ENCODE results near the gene SLC9A9. TPM values are rescaled to one million over a fixed set of nuclear protein-coding genes. Genes with fewer than 3 reads are reported as not detected.

Gene SLC9A9
- total and polyA plus RNA-seq, 2 donors: 20.5 to 21.2 TPM

- 5% methylated on average over 3 of the region's 3 CpGs for WGBS
- H3K36me3 ChIP-seq (ENCODE audit: control insufficient read depth in 2 of 2, insufficient read depth in 2 of 2, low read length in 1 of 2): peaks cover 0 to 4% of the 10 kb centered on the region in 2 donors
- peak overlapping the region in 1 of 2 donors; percentile 59 for H3K27ac ChIP-seq (ENCODE audit: low read depth in 1 of 2, low read length in 1 of 2)
- DNase-seq (ENCODE audit: low read depth in 6 of 9, low spot score in 9 of 9): peak in 5 of 9 donors; percentile 10 to 62 (median 25)
- H3K4me3 ChIP-seq (ENCODE audit: low read length in 2 of 2): no peak overlapping the region
- H3K4me1 ChIP-seq (ENCODE audit: control insufficient read depth in 2 of 2, insufficient read depth in 2 of 2, low read length in 2 of 2): peaks cover 8 to 11% of the 10 kb centered on the region in 2 donors
- H3K9me3 ChIP-seq (ENCODE audit: control insufficient read depth in 2 of 2, insufficient read depth in 1 of 2, low read length in 1 of 2): no peaks in the 10 kb centered on the region
- no peaks in the 10 kb centered on the region for H3K27me3 ChIP-seq (ENCODE audit: control insufficient read depth in 2 of 2, insufficient read depth in 1 of 2, low read length in 1 of 2)
These were observed 485.0 kb downstream of the SLC9A9 start for GRCh38 chr3:143363276-143363675.

GRCh38 chr3:143362115-143362991 lies 485.9 kb downstream of the SLC9A9 start:
- peak in 1 of 9 donors; percentile 25 for DNase-seq (ENCODE audit: low read depth in 6 of 9, low spot score in 9 of 9)
- no peaks in the 10 kb centered on the region for H3K9me3 ChIP-seq (ENCODE audit: control insufficient read depth in 2 of 2, insufficient read depth in 1 of 2, low read length in 1 of 2)
- peaks cover 0 to 4% of the 10 kb centered on the region in 2 donors for H3K36me3 ChIP-seq (ENCODE audit: control insufficient read depth in 2 of 2, insufficient read depth in 2 of 2, low read length in 1 of 2)
- 94% methylated on average over 2 of the region's 2 CpGs for WGBS
- H3K27ac ChIP-seq (ENCODE audit: low read depth in 1 of 2, low read length in 1 of 2): peak overlapping the region in 1 of 2 donors; percentile 59
- peaks cover 8 to 11% of the 10 kb centered on the region in 2 donors for H3K4me1 ChIP-seq (ENCODE audit: control insufficient read depth in 2 of 2, insufficient read depth in 2 of 2, low read length in 2 of 2)
- no peaks in the 10 kb centered on the region for H3K27me3 ChIP-seq (ENCODE audit: control insufficient read depth in 2 of 2, insufficient read depth in 1 of 2, low read length in 1 of 2)
- no peak overlapping the region for H3K4me3 ChIP-seq (ENCODE audit: low read length in 2 of 2)

- WGBS: over 99% methylated on average over 2 of the region's 2 CpGs
- H3K9me3 ChIP-seq (ENCODE audit: control insufficient read depth in 2 of 2, insufficient read depth in 1 of 2, low read length in 1 of 2): no peaks in the 10 kb centered on the region
- H3K4me3 ChIP-seq (ENCODE audit: low read length in 2 of 2): no peak overlapping the region
- DNase-seq (ENCODE audit: low read depth in 6 of 9, low spot score in 9 of 9): no peak
- H3K36me3 ChIP-seq (ENCODE audit: control insufficient read depth in 2 of 2, insufficient read depth in 2 of 2, low read length in 1 of 2): peaks cover 0 to 4% of the 10 kb centered on the region in 2 donors
- no peaks in the 10 kb centered on the region for H3K27me3 ChIP-seq (ENCODE audit: control insufficient read depth in 2 of 2, insufficient read depth in 1 of 2, low read length in 1 of 2)
- H3K27ac ChIP-seq (ENCODE audit: low read depth in 1 of 2, low read length in 1 of 2): no peak overlapping the region
- peaks cover 8 to 11% of the 10 kb centered on the region in 2 donors for H3K4me1 ChIP-seq (ENCODE audit: control insufficient read depth in 2 of 2, insufficient read depth in 2 of 2, low read length in 2 of 2)
These were observed 486.7 kb downstream of the SLC9A9 start for GRCh38 chr3:143361589-143361988.

- Histone ChIP-seq H3K4me3 (ENCODE audit: low read length in 2 of 2) (no peak overlapping the region), H3K9me3 (ENCODE audit: control insufficient read depth in 2 of 2, insufficient read depth in 1 of 2, low read length in 1 of 2) (no peaks in the 10 kb centered on the region), H3K27me3 (ENCODE audit: control insufficient read depth in 2 of 2, insufficient read depth in 1 of 2, low read length in 1 of 2) (no peaks in the 10 kb centered on the region), H3K36me3 (ENCODE audit: control insufficient read depth in 2 of 2, insufficient read depth in 2 of 2, low read length in 1 of 2) (peaks cover 0 to 4% of the 10 kb centered on the region in 2 donors), H3K4me1 (ENCODE audit: control insufficient read depth in 2 of 2, insufficient read depth in 2 of 2, low read length in 2 of 2) (peaks cover 8 to 11% of the 10 kb centered on the region in 2 donors), H3K27ac (ENCODE audit: low read depth in 1 of 2, low read length in 1 of 2) (no peak overlapping the region)
- DNase-seq (ENCODE audit: low read depth in 6 of 9, low spot score in 9 of 9): no peak
- WGBS: 96% methylated on average over 2 of the region's 2 CpGs
These were observed 488.0 kb downstream of the SLC9A9 start for GRCh38 chr3:143360244-143360643.

- no peak for DNase-seq (ENCODE audit: low read depth in 6 of 9, low spot score in 9 of 9)
- WGBS: 89% methylated on average over 4 of the region's 4 CpGs
- peaks cover 0 to 4% of the 10 kb centered on the region in 2 donors for H3K36me3 ChIP-seq (ENCODE audit: control insufficient read depth in 2 of 2, insufficient read depth in 2 of 2, low read length in 1 of 2)
- H3K27me3 ChIP-seq (ENCODE audit: control insufficient read depth in 2 of 2, insufficient read depth in 1 of 2, low read length in 1 of 2): no peaks in the 10 kb centered on the region
- peaks cover 8 to 11% of the 10 kb centered on the region in 2 donors for H3K4me1 ChIP-seq (ENCODE audit: control insufficient read depth in 2 of 2, insufficient read depth in 2 of 2, low read length in 2 of 2)
- H3K4me3 ChIP-seq (ENCODE audit: low read length in 2 of 2): no peak overlapping the region
- H3K27ac ChIP-seq (ENCODE audit: low read depth in 1 of 2, low read length in 1 of 2): no peak overlapping the region
- H3K9me3 ChIP-seq (ENCODE audit: control insufficient read depth in 2 of 2, insufficient read depth in 1 of 2, low read length in 1 of 2): no peaks in the 10 kb centered on the region
These were observed 489.3 kb downstream of the SLC9A9 start for GRCh38 chr3:143358793-143359491.

GRCh38 chr3:143358155-143358792 lies 490.0 kb downstream of the SLC9A9 start:
- Histone ChIP-seq H3K4me1 (ENCODE audit: control insufficient read depth in 2 of 2, insufficient read depth in 2 of 2, low read length in 2 of 2) (peaks cover 8 to 9% of the 10 kb centered on the region in 2 donors), H3K36me3 (ENCODE audit: control insufficient read depth in 2 of 2, insufficient read depth in 2 of 2, low read length in 1 of 2) (peaks cover 0 to 4% of the 10 kb centered on the region in 2 donors), H3K27me3 (ENCODE audit: control insufficient read depth in 2 of 2, insufficient read depth in 1 of 2, low read length in 1 of 2) (no peaks in the 10 kb centered on the region), H3K27ac (ENCODE audit: low read depth in 1 of 2, low read length in 1 of 2) (no peak overlapping the region), H3K4me3 (ENCODE audit: low read length in 2 of 2) (no peak overlapping the region), H3K9me3 (ENCODE audit: control insufficient read depth in 2 of 2, insufficient read depth in 1 of 2, low read length in 1 of 2) (no peaks in the 10 kb centered on the region)
- WGBS: 92% methylated on average over 2 of the region's 2 CpGs
- no peak for DNase-seq (ENCODE audit: low read depth in 6 of 9, low spot score in 9 of 9)

- peaks cover 0 to 4% of the 10 kb centered on the region in 2 donors for H3K36me3 ChIP-seq (ENCODE audit: control insufficient read depth in 2 of 2, insufficient read depth in 2 of 2, low read length in 1 of 2)
- peaks cover 3 to 5% of the 10 kb centered on the region in 2 donors for H3K4me1 ChIP-seq (ENCODE audit: control insufficient read depth in 2 of 2, insufficient read depth in 2 of 2, low read length in 2 of 2)
- over 99% methylated on average over 3 of the region's 3 CpGs for WGBS
- H3K9me3 ChIP-seq (ENCODE audit: control insufficient read depth in 2 of 2, insufficient read depth in 1 of 2, low read length in 1 of 2): no peaks in the 10 kb centered on the region
- H3K27me3 ChIP-seq (ENCODE audit: control insufficient read depth in 2 of 2, insufficient read depth in 1 of 2, low read length in 1 of 2): no peaks in the 10 kb centered on the region
- DNase-seq (ENCODE audit: low read depth in 6 of 9, low spot score in 9 of 9): no peak
- H3K4me3 ChIP-seq (ENCODE audit: low read length in 2 of 2): no peak overlapping the region
- no peak overlapping the region for H3K27ac ChIP-seq (ENCODE audit: low read depth in 1 of 2, low read length in 1 of 2)
These were observed 490.6 kb downstream of the SLC9A9 start for GRCh38 chr3:143357700-143358099.

GRCh38 chr3:143356839-143357238 lies 491.4 kb downstream of the SLC9A9 start:
- Histone ChIP-seq H3K9me3 (ENCODE audit: control insufficient read depth in 2 of 2, insufficient read depth in 1 of 2, low read length in 1 of 2) (no peaks in the 10 kb centered on the region), H3K27me3 (ENCODE audit: control insufficient read depth in 2 of 2, insufficient read depth in 1 of 2, low read length in 1 of 2) (no peaks in the 10 kb centered on the region), H3K4me3 (ENCODE audit: low read length in 2 of 2) (no peak overlapping the region), H3K36me3 (ENCODE audit: control insufficient read depth in 2 of 2, insufficient read depth in 2 of 2, low read length in 1 of 2) (peaks cover 0 to 4% of the 10 kb centered on the region in 2 donors), H3K4me1 (ENCODE audit: control insufficient read depth in 2 of 2, insufficient read depth in 2 of 2, low read length in 2 of 2) (peaks cover 0 to 3% of the 10 kb centered on the region in 2 donors), H3K27ac (ENCODE audit: low read depth in 1 of 2, low read length in 1 of 2) (no peak overlapping the region)
- DNase-seq (ENCODE audit: low read depth in 6 of 9, low spot score in 9 of 9): no peak
- 96% methylated on average over 1 of the region's 1 CpG for WGBS
